Panc1 (cell line): Measurements from ENCODE around the gene INPP4A. TPM values are rescaled to one million over a fixed set of nuclear protein-coding genes. Genes with fewer than 3 reads are reported as not detected.

Source experiments
- ATAC-seq: fragments of 200-7000 bp; cut with Tn5 transposase; 2 replicates; pipeline ENCODE4 v1.9.1; 2020; ENCODE audit warnings: mild to moderate bottlenecking, moderate library complexity
- BruUV-seq: library from RNA; stranded (reverse); fragments of 400-500 nt; replicated peaks from 2 replicates; lab custom pipeline; 2021; lab: Mats Ljungman, UMichigan
- CTCF ChIA-PET: fragments of 300-600 bp; sonication (Branson Sonifier 250); formaldehyde crosslinking; loops from one replicate; lab custom pipeline; 2022; ENCODE audit warnings: antibody characterized with exemption; lab: Charles Lee
- POLR2A ChIA-PET: fragments of 300-600 bp; sonication (Branson Sonifier 250); formaldehyde crosslinking; loops from one replicate; lab custom pipeline; 2022; ENCODE audit warnings: antibody characterized with exemption; lab: Charles Lee
- DNase-seq: peaks from one replicate; pipeline ENCODE4 v3.0.0-alpha.2; 2010; ENCODE audit warnings: low read depth, low spot score
- H3K27ac ChIP-seq: 2 replicates; pipeline ENCODE4 v1.5.1; 2011; ENCODE audit warnings: mild to moderate bottlenecking, low read length, inconsistent platforms
- H3K27me3 ChIP-seq: fragments of 200-500 bp; sonication (Bioruptor generic); 2 replicates; pipeline ENCODE4 v1.6.0; 2014; ENCODE audit warnings: low read length, inconsistent platforms; ENCODE audit not compliant: control insufficient read depth, insufficient read depth
- H3K36me3 ChIP-seq: fragments of 200-500 bp; sonication (Bioruptor generic); 2 replicates; pipeline ENCODE4 v1.5.1; 2014; ENCODE audit warnings: inconsistent platforms, mild to moderate bottlenecking, low read length, moderate library complexity; ENCODE audit not compliant: control insufficient read depth, insufficient read depth
- H3K4me1 ChIP-seq: 2 replicates; pipeline ENCODE4 v1.5.1; 2011; ENCODE audit warnings: inconsistent platforms, mild to moderate bottlenecking, low read length, moderate library complexity; ENCODE audit not compliant: control insufficient read depth, insufficient read depth
- H3K4me3 ChIP-seq, 2 experiments: 2 replicates each; pipeline ENCODE4 v1.5.1; 2011 to 2012; ENCODE audit warnings: low read depth in 2 of 2, low read length in 2 of 2, mild to moderate bottlenecking in 2 of 2, inconsistent platforms in 1 of 2, moderate library complexity in 1 of 2
- H3K9me3 ChIP-seq: fragments of 200-500 bp; sonication (Bioruptor generic); 2 replicates; pipeline ENCODE4 v1.5.1; 2014; ENCODE audit warnings: low read depth, mild to moderate bottlenecking, inconsistent platforms, low read length, moderate library complexity; ENCODE audit not compliant: control insufficient read depth, insufficient read depth
- CTCF ChIP-seq: fragments of 450-650 bp; IDR thresholded peaks from 2 replicates; pipeline ENCODE4 v1.5.1; 2017; ENCODE audit warnings: mild to moderate bottlenecking
- POLR2AphosphoS5 ChIP-seq: IDR thresholded peaks from 2 replicates; pipeline ENCODE4 v1.6.1; 2012; ENCODE audit warnings: mild to moderate bottlenecking, low read depth, low read length, moderate library complexity
- REST ChIP-seq, 2 experiments: IDR thresholded peaks; 2 replicates each; pipeline ENCODE4 v1.6.1; 2011 to 2012; ENCODE audit warnings: low read depth in 2 of 2, control low read depth in 1 of 2, low read length in 1 of 2, mild to moderate bottlenecking in 1 of 2, moderate library complexity in 1 of 2; ENCODE audit not compliant: insufficient read depth in 1 of 2
- SIN3A ChIP-seq: IDR thresholded peaks from 2 replicates; pipeline ENCODE4 v1.6.1; 2012; ENCODE audit warnings: low read depth, mild to moderate bottlenecking, low read length, moderate library complexity, borderline replicate concordance; ENCODE audit not compliant: insufficient read depth
- TCF7L2 ChIP-seq: IDR thresholded peaks from 2 replicates; pipeline ENCODE4 v1.6.1; 2011; ENCODE audit warnings: mild to moderate bottlenecking, low read depth, low read length, inconsistent platforms
- in situ Hi-C: cut with HindIII; loops from 2 replicates; pipeline ENCODE4 v1.10.0; 2016; ENCODE audit warnings: low sequenced_read_pairs, low pct_unique_long_range_greater_than_20kb
- intact Hi-C: fragments of 100-400 bp; cut with micrococcal nuclease; formaldehyde crosslinking; loops from one replicate; pipeline ENCODE4 v1.10.0; 2022; ENCODE audit not compliant: unreplicated experiment
- total RNA-seq: library from RNA; stranded (reverse); gene quantifications from one replicate; pipeline ENCODE4 v1.2.1, GENCODE V29; 2021; ENCODE audit not compliant: unreplicated experiment

INPP4A gene
- total RNA-seq, 1 experiment from 2014 or later = 22.9 TPM

GRCh38 chr2:98607741-98608115 is 163.1 kb downstream of the INPP4A start:
- H3K4me3 ChIP-seq = peak overlapping the region; percentile 98
- H3K9me3 ChIP-seq = no peaks in the 10 kb centered on the region
- TSS peak; percentile 79 for BruUV-seq
- no peak for ATAC-seq
- ChIA-PET POLR2A (no interaction called here), CTCF (no interaction called here)
- DNase-seq = no peak
- TF ChIP-seq TCF7L2 = no peak
- in situ Hi-C loops (no loop called here), intact Hi-C loops (no loop called here)
- H3K36me3 ChIP-seq = peaks cover 19% of the 10 kb centered on the region
- H3K27ac ChIP-seq = peak overlapping the region; percentile 96
- no peaks in the 10 kb centered on the region for H3K27me3 ChIP-seq
- peaks cover 22% of the 10 kb centered on the region for H3K4me1 ChIP-seq

- H3K36me3 ChIP-seq = peaks cover 21% of the 10 kb centered on the region
- TF ChIP-seq POLR2AphosphoS5 = peak; percentile 83
- 0 out of 2 replicates have a peak, but pooled peaks have one; percentile 34 for TF ChIP-seq TCF7L2
- TF ChIP-seq REST (IDR thresholded peaks at IDR 0.05; ENCODE audit: insufficient read depth in 1 of 2, low read depth in 2 of 2, low read length in 1 of 2) = no peak
- TF ChIP-seq CTCF = no peak
- TF ChIP-seq SIN3A = peak; percentile 82; the same call in 1 of the 2 replicates
- ATAC-seq (peak; percentile 98), DNase-seq (no peak)
- POLR2A ChIA-PET = no interaction called here
- H3K9me3 ChIP-seq = no peaks in the 10 kb centered on the region
- CTCF ChIA-PET = no interaction called here
- peaks cover 22% of the 10 kb centered on the region for H3K4me1 ChIP-seq
- in situ Hi-C loops (no loop called here), intact Hi-C loops (no loop called here)
- BruUV-seq = no TSS peak
- H3K27me3 ChIP-seq = no peaks in the 10 kb centered on the region
- peak within 1 kb of the TSS; percentile 98 for H3K4me3 ChIP-seq
- peak within 1 kb of the TSS; percentile 96 for H3K27ac ChIP-seq
Observed at GRCh38 chr2:98608116-98608961, 163.7 kb downstream of the INPP4A start, which contains the start of the genes COA5 and UNC50. COA5 (minus strand) TSS chr2:98608512; CDS start chr2:98608405, 107 bp downstream. UNC50 (plus strand) TSS chr2:98608589; CDS start chr2:98609760, 1,171 bp downstream.
